GM18861 (cell line): ENCODE data around the gene CCDC33.

Source experiments
- ATAC-seq: cut with Tn5 transposase; IDR thresholded peaks from one replicate; pipeline ENCODE4 v1.9.1; 2021; ENCODE audit not compliant: unreplicated experiment

The CCDC33 gene

DNA sequence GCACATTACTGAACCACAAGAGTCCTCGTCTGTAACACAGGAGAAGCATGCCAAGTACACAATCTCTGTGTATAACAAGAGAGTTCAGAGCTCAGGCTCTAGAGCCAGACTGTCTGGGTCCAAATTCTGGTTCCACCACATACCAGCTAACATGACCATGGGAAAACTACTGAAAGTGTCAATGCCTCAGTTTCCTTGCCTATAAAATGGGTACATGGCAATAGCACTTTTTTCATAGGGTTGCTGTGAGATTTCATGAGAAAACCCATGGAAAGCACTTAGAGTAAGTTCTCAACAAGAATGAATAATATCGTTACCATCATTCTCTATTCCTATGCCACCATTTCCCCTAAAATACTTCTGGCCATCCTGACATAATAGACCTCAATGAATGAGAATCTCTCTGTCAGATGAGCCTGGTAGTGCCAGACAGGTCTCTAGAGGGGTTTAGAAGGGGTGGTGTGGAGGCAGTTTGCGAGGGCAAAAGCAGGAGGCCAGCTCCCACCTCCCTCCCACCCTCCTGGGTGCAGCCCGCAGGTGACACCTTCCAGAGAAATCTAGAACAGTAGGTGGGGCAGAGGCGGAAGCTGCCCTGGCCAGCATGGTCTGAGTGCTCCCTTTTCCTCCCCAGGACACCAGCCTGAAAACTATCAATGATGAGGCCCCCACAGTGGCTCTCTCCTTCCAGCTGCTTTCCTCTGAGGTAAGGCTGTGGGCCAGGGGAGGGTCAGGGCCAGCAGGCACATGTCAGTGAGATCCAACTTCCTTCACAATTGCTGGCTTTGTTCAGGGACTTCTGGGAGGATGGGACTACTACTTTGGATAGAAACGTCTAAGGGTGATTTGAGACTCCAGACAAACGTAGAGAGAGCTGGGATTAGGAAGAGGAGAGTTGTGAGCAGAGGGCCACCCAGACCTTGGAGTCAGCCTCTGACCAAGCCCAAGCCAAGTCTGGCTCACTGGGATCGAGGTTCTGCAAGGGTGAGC is 45.3 kb downstream of the CCDC33 start:
- no peak for ATAC-seq

DNA sequence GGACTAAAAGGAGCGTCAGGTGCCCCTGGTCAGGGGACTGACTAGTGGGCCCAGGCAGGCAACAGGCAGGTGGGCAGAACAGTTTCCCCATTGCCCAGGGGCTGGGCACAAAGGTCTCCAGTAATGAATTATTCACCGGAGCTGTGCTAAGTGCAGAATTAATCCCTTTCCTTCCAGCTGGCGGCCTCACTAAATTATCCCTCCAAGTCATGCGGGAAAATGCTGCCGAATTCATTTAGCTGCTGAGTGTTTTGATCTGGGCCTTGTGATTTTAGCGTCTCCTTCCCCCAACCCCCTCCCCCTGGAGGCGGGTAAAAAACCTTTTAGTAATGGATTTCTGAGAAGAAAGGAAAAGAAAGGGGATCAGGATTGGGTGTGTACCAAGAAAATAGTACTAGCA is 47.2 kb downstream of the CCDC33 start:
- ATAC-seq = no peak

DNA sequence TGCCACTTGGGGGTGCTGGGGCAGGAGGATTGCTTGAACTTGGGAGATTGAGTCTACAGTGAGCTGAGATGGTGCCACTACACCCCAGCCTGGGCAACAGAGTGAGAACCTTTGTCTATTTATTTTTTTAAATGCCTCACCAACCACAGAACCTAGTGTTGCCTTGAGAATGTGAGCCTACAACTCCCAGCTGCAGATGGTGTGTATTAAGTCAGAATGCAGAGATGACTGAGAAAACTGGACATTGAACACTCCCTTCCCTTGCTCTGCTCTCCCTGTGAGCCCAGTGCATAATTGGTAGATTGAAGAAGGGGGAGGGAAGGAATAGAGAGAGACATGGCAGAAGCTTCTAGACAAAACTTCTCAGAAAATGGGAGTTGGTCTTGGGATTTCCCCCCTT is 53.5 kb downstream of the CCDC33 start:
- no peak for ATAC-seq

DNA sequence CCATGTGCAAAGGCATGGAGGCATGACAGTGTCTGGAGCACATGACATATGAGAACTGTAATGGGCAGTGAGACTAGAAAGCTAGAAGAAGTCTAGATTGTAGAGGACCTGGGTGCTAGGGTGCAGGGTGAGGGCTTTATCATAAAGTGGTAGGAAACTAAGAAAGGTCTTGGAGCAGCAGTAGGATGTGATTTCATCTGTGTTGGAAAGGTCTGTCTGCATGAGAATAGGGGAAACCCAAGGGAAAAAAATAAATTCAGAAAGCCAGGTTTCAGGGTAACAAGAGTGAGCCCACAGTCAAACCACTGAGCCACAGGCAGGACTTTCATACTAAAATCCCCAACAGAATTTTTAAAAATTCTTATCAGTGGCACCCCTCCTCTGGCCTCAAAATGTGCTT is 54.5 kb downstream of the CCDC33 start:
- no peak for ATAC-seq

DNA sequence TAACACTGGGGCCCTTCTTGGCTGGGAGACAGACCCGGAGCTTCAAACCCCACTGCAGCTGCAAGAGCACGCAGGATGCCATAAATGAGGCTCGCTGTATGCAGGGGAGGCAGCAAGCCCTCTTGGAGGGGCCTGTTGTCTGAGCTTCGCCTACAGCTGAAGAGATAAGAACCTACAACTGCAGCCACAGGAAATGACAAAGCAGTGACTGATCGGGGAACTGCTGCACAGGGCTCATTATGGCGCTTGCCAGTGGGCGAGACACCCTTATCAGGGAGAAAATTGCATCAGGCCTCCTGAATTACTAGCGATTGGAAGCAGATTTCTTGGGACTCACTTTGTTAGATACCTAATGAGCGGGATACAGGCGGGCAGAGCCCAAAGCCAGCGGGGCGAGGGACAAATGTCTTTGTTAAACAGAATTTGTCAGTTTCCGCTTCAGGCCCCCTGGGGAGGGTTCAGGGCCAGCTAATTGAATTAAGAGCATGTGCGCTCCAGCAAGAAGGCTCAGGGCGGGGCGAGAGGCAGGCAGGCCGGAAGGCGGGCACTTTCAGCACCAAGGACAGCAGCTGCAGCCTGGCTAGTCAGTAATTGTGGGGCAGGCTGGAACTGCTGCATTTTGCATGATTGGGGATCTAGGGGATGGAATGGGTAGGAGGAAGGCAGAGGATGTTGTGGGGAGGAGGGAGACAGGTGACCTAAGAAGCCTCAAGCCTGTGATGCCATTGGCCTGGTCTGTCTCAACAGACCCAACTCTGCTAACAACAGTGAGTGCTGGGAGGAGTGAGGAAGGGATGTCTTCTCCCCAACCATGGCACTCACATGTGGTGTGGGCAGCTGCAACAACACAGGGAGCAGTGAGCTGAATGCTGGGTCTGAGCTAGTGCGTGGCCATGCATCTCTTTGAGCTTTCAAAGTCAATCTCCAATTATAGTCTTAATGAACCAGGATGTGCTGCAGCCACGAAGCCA is 55.3 kb downstream of the CCDC33 start:
- no peak for ATAC-seq

DNA sequence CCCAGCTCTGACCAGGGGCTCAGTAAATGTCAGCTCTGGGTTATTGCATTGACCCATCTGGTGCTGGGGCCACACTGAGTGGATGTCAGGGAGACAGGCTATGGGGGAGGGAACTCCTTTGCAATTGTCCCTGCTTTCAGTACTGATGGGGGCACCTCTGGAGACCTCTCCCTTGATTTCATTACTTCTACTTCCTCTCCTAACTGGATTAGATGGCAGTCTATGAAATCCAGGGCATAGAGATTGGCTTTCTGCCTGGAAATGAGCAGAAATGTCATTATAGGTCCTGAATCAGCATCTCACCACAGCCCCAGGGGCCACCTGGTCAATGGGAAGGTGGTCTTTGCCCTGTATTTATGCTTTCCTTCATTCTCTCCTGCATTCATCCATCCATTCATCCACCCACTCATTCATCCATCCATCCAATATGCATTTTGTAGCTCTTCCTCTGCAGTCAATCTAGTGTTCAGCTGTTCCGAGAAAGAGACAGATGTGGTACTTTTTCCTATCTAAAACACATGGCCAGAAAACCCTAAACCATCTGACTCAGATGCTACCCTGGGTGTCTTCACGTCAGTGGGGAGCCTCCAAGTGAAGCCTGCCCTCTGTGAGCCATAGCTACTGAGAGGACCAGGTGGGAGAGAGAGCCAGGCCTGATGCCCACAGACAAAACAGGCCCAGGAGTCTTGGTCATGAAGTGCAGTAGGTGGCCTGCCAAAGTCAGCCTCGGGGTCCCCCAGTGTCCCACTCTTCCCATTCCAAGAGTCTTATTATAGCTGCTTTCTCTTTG is 57.1 kb downstream of the CCDC33 start:
- no peak for ATAC-seq

DNA sequence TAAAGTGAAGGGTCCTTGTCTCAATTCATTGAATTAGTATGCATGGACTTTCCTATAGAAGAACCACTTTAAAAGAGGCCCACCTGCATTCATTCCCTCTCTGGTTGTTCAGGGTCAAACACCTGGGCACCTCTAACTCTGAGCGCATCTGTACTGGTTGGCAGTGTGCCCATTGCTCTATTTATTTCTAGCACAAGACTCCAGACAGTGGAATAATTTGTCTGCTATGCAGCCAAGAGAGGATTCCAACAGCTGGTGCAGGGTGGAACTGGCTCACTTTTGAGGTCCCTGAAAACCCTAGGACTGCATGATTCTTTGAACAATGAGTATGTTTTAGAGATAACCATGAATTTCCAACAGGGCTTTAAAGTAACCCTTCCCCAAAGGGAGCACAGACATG is 57.9 kb downstream of the CCDC33 start:
- no peak for ATAC-seq

DNA sequence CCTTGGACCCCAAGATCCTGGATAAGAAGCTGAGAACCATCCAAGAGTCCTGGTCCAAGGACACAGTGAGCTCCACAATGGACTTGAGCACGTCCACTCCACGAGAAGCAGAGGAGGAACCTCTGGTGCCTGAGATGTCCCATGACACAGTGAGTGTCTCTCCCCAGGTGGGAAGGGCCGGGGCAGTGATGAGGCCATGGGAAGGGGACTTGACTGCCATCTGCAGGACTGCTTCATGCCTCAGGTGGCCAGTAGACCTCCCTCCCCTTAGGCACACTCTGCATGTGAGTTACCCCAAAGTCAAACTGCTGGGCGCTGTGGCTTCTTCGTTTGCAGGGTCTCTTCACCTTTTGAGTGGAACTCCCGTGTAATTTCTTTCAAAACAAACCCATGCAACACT is 59.7 kb downstream of the CCDC33 start:
- ATAC-seq = no peak

DNA sequence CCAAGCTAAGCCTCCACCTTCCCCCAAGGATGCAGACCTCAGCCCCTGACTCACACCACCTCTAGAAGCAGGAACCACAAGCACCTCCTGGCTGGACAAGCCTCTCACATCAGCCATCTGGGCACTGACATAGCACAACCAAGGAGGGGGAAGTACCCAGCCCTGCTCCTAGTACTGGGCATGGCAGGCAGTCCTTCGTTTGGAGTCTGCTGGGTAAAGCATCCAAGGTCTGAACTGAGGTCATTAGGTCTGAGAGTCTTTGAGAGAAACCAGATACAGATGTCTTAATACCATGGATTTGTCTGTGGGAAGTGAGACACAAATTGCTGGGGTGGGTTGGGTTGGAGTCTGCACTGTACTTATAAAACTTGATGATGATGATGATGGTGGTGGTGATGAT is 61.8 kb downstream of the CCDC33 start:
- ATAC-seq = no peak

DNA sequence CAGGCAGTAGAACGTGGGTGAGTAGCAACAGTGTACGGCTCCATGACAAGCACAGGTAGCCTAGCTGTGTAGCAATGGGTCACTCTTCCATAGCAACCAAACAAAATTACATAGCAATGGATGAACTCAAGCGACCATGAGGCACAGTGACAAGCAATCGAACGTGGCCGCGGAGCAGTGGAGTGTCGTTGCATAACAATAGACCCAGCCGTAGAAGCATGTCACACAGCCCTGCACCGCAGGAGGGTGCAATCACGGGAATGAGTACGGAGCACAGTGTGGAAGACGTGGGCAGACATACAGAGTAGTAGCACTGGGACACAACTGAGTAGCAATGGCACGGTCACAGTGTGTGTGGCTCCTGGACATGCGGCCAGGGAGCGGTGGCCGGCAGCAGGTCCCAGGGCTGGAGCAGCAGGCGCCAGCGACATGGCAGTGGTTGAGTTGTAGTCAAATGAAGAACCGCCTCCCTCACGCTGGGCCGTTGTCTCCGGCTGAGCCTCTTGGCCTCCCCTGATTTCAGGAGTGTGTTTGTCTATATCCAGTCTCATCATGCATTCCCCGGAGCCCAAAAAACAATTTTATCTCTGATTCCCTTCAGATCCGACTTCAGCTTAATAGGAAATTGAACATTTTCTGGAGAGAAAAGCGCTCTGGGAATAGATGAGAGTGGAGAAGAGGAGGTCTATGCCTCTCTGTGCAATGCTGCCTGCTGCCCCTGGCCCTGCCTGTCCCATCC is 64.1 kb downstream of the CCDC33 start:
- no peak for ATAC-seq

DNA sequence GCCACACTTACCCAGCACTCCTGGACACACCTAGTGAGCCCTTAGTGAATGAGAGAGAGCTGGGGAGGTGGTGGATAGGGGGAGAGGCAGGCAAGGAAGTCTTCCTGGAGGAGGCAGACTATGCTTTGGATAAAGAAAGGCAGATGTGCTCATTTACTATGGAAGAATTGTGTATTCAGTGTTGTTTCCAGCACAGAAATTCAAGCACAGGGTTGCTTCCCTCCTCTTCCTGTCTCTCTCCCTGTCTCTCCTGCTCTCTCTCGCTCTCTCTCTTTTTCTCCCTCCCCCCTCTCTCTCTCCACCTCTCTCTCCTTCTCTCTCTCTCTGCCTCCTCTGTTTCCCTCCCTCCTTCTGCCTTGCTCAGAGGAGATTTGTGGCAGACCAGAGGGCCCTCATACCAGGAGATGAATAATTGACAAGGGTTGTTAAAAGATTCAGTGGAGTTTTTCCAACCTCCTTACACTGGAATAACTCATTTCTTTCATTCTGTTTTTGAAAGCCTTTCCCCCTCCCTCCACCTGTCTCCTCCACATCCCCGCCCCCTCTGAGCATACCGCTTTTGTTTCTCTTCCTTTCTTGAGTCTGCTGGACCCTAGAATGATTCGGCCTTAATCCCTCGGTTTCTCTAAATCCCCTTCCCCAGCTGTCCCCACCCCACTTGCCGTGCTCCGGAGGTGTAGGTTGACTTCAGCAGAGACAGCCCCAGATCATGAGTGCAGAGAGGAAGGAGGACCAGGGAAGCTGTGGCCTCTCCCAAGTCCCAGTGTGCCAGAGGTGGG is 65.6 kb downstream of the CCDC33 start:
- ATAC-seq = no peak

DNA sequence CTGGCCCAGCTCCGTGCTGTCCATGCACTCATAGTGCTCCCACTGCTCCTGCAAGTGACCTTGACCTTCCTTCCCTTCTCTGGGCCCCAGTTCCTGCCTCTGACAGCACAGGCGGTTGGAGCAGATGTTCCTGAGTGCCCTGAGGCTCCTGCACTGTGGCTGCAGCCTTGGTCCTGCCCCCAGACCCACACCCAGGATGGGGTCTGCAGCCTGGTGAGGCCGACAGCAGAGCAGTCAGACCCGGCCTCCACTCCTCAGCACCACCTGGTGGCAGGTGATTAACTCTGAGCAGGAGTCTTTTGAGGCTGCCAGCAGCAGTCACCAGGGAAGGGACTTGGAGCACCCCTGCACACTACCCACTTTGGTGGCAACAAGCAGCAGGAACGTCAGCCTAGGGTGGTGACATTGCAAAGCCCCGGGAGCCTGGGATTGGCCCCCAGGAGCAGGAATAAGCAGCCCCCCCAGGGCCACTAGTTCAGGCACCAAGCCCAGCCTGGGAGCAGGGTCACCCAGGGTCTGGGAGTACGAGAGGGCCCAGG is 66.8 kb downstream of the CCDC33 start:
- ATAC-seq = no peak

DNA sequence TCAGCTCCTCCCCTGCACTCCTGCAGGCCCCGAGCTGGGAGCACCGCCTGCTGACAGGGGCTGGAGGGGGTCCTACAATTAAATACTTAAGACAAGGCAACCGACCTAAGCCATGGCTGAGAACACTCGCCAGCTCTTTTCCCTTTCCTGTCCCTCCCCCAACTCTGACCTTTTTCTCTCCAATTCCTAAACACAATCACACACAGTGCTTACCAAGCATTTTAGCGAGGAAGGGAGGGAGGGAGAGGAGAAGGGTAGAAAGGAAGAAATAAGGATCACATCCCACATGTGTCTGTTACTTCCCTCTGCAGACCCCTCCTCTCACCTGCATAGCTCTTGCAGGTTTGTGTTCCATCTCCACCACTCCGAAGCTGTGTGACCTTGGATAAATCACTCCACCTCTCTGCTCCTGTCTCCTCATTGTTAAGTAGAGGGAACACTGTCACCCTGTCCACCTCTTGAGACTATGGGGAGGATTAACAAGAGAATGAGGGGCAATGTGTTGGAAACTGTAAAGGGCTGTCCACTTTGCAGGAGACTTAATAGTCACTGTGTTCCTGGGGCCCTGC is 67.7 kb downstream of the CCDC33 start:
- no peak for ATAC-seq

DNA sequence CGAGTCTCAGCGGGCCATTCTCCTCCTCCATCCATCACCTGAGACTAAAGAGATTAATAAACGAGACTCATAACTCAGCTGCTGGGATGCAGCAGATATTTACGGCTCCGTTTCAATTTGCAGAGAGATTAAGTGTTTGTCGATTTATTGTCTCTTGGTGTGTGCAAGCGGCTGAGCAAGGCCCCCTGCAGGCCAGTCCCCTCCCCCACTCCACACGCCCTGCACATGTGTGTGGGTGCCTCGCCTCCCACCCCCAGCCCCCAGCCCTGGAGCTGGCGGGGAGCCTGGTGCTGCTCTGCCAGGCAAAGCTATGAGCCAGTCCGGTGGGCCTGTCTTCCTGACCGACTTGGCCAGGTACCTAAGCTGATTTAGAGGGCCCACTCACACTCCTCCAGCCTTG is 68.3 kb downstream of the CCDC33 start:
- no peak for ATAC-seq

DNA sequence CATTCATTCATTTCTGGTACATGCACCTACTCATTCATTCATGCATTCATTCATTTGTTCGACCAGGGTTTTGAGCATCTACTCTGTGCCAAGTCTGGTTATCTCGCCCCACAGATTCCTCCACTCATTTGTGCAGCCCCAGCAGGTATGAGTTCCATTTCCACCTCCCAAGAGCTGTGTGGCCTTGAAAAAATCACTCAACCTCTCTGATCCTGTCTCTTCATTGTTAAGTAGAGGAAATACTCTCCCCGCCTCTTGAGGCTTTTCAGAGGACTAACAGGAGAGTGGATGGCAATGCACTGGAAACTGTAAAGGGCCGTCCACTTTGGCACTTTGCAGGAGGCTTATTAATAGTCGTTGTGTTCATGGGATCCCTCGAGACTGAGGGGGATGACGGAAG is 69.6 kb downstream of the CCDC33 start:
- ATAC-seq = no peak

DNA sequence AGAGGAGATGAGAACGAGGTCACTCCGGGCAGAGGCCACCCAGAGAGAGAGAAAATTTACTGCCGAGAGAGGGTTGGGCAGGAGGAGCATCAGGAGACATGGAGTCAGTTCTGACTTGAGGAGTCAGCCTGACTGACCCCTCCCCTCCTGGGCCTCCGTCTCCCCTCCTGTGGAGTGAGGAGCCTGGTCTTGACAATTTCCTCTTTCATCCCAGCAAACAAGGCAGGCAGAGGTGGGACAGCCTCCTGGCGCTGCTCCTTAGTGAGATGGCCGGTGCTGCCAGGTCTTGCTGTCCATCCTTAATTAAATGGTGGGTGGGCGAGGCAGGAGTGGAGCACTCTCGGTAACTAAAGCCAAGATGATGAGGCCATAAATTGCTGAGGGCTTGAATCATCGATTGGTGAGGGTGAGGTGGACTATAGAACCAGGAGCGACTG is 70.7 kb downstream of the CCDC33 start:
- no peak for ATAC-seq

DNA sequence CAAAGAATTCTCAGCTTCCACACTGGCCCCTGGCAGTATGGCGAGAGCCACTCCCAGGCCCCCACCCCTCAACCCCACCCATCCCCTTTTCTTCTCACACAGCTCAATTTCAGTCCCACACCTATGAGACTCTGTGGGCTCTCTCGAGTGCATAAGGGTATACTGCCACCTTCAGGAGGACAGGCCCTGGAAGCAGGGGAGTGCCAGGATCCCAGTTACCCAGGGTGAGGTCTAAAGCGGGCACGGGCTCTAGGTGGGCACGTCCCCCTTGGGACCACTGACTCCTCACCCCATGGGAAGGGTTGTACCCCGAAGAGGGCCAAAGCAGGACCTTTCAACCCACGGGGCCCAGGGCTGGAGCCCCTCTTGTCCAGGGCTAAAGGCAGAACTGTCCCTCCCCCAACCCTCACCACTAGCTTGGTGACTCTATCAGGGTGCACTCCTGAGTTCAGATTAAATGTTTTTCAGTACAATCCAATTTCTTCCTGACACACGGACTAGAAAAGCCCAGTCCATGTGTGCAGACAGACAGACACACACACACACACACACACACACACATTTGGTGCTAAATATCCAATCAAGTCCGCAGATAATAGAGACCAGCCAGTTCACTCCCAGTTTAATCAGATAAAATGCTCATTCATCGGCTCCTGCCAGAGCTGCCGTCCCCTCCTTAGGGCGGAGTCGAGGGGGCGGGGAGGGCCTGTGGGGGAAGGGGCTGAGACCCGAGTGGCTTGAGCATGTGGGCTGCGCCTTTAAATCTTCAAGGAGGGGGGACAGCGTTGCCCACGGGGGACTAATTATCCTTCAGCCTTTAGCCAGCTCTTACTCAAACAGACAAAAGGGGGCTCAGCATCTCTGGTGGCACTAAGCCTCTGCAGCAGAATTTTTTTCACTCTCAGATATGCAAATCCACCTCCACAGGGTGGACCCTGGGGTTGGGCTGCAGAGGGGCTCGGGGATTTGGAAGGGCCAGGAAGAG is 72.0 kb downstream of the CCDC33 start:
- no peak for ATAC-seq
